ENCODE data around the gene SAMD3. TPM values are rescaled to one million over a fixed set of nuclear protein-coding genes. Genes with fewer than 3 reads are reported as not detected.
"Not testable (repeated sequence)": the region's sequence is repeated elsewhere in the genome, so short reads cannot be mapped to it uniquely, and the experiment has no call there.

SAMD3 gene
- total RNA-seq, 1 donor: 0.54 TPM

- DNase-seq (ENCODE audit: low read depth in 2 of 3, low spot score in 2 of 3): no peak
Measured at GRCh38 chr6:130182466-130182865, 40.3 kb downstream of the SAMD3 start.

GRCh38 chr6:130178692-130179091 lies 44.1 kb downstream of the SAMD3 start:
- DNase-seq (ENCODE audit: low read depth in 2 of 3, low spot score in 2 of 3): no peak

- DNase-seq (ENCODE audit: low read depth in 2 of 3, low spot score in 2 of 3): no peak
Measured at GRCh38 chr6:130176378-130176777, 46.4 kb downstream of the SAMD3 start.

- not testable (repeated sequence) for DNase-seq (ENCODE audit: low read depth in 2 of 3, low spot score in 2 of 3)
Measured at GRCh38 chr6:130173377-130174004, 49.3 kb downstream of the SAMD3 start.

- not testable (repeated sequence) for DNase-seq (ENCODE audit: low read depth in 2 of 3, low spot score in 2 of 3)
Measured at GRCh38 chr6:130170160-130170559, 52.6 kb downstream of the SAMD3 start.

- DNase-seq (ENCODE audit: low read depth in 2 of 3, low spot score in 2 of 3): no peak
Measured at GRCh38 chr6:130167655-130168054, 55.1 kb downstream of the SAMD3 start.

GRCh38 chr6:130164251-130164650 lies 58.5 kb downstream of the SAMD3 start:
- DNase-seq (ENCODE audit: low read depth in 2 of 3, low spot score in 2 of 3): no peak

GRCh38 chr6:130163266-130163665 lies 59.5 kb downstream of the SAMD3 start:
- no peak for DNase-seq (ENCODE audit: low read depth in 2 of 3, low spot score in 2 of 3)

GRCh38 chr6:130162421-130162820 lies 60.3 kb downstream of the SAMD3 start:
- DNase-seq (ENCODE audit: low read depth in 2 of 3, low spot score in 2 of 3): no peak

- no peak for DNase-seq (ENCODE audit: low read depth in 2 of 3, low spot score in 2 of 3)
Measured at GRCh38 chr6:130161683-130162404, 60.9 kb downstream of the SAMD3 start.

- DNase-seq (ENCODE audit: low read depth in 2 of 3, low spot score in 2 of 3): no peak
Measured at GRCh38 chr6:130159956-130160355, 62.8 kb downstream of the SAMD3 start.

GRCh38 chr6:130158548-130158947 lies 64.2 kb downstream of the SAMD3 start:
- DNase-seq (ENCODE audit: low read depth in 2 of 3, low spot score in 2 of 3): no peak

GRCh38 chr6:130158056-130158455 lies 64.7 kb downstream of the SAMD3 start:
- no peak for DNase-seq (ENCODE audit: low read depth in 2 of 3, low spot score in 2 of 3)

- DNase-seq (ENCODE audit: low read depth in 2 of 3, low spot score in 2 of 3): no peak
Measured at GRCh38 chr6:130156908-130157307, 65.8 kb downstream of the SAMD3 start.

GRCh38 chr6:130152908-130153510 lies 69.7 kb downstream of the SAMD3 start:
- no peak for DNase-seq (ENCODE audit: low read depth in 2 of 3, low spot score in 2 of 3)

GRCh38 chr6:130150906-130151305 lies 71.8 kb downstream of the SAMD3 start:
- no peak for DNase-seq (ENCODE audit: low read depth in 2 of 3, low spot score in 2 of 3)

GRCh38 chr6:130149016-130149415 lies 73.7 kb downstream of the SAMD3 start:
- DNase-seq (ENCODE audit: low read depth in 2 of 3, low spot score in 2 of 3): not testable (repeated sequence)

- peak in 1 of 3 donors; percentile 17 for DNase-seq (ENCODE audit: low read depth in 2 of 3, low spot score in 2 of 3)
Measured at GRCh38 chr6:130148181-130148580, 74.6 kb downstream of the SAMD3 start.

- no peak for DNase-seq (ENCODE audit: low read depth in 2 of 3, low spot score in 2 of 3)
Measured at GRCh38 chr6:130147111-130147510, 75.6 kb downstream of the SAMD3 start.

GRCh38 chr6:130143709-130144108 lies 79.0 kb downstream of the SAMD3 start:
- DNase-seq (ENCODE audit: low read depth in 2 of 3, low spot score in 2 of 3): no peak

GRCh38 chr6:130140084-130140483 lies 82.7 kb downstream of the SAMD3 start:
- DNase-seq (ENCODE audit: low read depth in 2 of 3, low spot score in 2 of 3): peak in 1 of 3 donors; percentile 21

GRCh38 chr6:130138909-130139242 lies 83.9 kb downstream of the SAMD3 start:
- no peak for DNase-seq (ENCODE audit: low read depth in 2 of 3, low spot score in 2 of 3)

Measured in hematopoietic multipotent progenitor cell (in vitro differentiated cells).